ENCODE results near the gene ADD1.

- TF ChIP-seq YY1 (IDR thresholded peaks at IDR 0.05; ENCODE audit: insufficient read depth, insufficient read length) (no peak), SUZ12 (IDR thresholded peaks at IDR 0.05; ENCODE audit: extremely low read depth, insufficient read depth, insufficient read length) (no peak), ZNF274 (IDR thresholded peaks at IDR 0.05; ENCODE audit: low read depth, low read length) (no peak)
Observed at GRCh38 chr4:2961811-2962441, 118.3 kb downstream of the ADD1 start.

Measured in NT2/D1 (cell line).